ENCODE results near the gene SLC43A2.

- no peak for TF ChIP-seq EP300 (IDR thresholded peaks at IDR 0.05; ENCODE audit: borderline replicate concordance)
- TF ChIP-seq CEBPB (IDR thresholded peaks at IDR 0.05), result no peak
- TF ChIP-seq RAD21 (IDR thresholded peaks at IDR 0.05; ENCODE audit: low read depth), result no peak
- no peak for TF ChIP-seq FOXM1 (IDR thresholded peaks at IDR 0.05; ENCODE audit: borderline replicate concordance, low read depth)
- no peak for TF ChIP-seq CREB1 (IDR thresholded peaks at IDR 0.05; ENCODE audit: low read depth)
- TF ChIP-seq REST (IDR thresholded peaks at IDR 0.05; ENCODE audit: low read depth), result no peak
- TF ChIP-seq USF1 (IDR thresholded peaks at IDR 0.05), result no peak
Observed at GRCh38 chr17:1566505-1567199, 62.0 kb downstream of the SLC43A2 start.
